AG04449 (cell line): ENCODE data around the gene TOMT.

Experiments used
- CTCF ChIA-PET: fragments of 350-600 bp; formaldehyde crosslinking; extraction: SDS; loops from one replicate; lab custom pipeline; 2021; ENCODE audit warnings: antibody characterized with exemption; lab: Yijun Ruan, JAX
- POLR2A ChIA-PET: fragments of 400-600, 350-600 bp; formaldehyde crosslinking; extraction: SDS; loops from one replicate; lab custom pipeline; 2020; ENCODE audit warnings: antibody characterized with exemption, inconsistent platforms; lab: Yijun Ruan, JAX
- DNase-seq: peaks from one replicate; pipeline ENCODE4 v3.0.0-alpha.2; 2010; ENCODE audit warnings: low read depth, low spot score
- H3K4me3 ChIP-seq: 2 replicates; pipeline ENCODE4 v1.5.1; 2011; ENCODE audit warnings: low read depth, mild to moderate bottlenecking, control low read depth, low read length
- TF ChIP-seq, protein P1 (sequence below): IDR thresholded peaks from one replicate; pipeline ENCODE4 v1.5.1; 2011; ENCODE audit warnings: mild to moderate bottlenecking, moderate library complexity, low read length, control low read depth, inconsistent platforms; ENCODE audit not compliant: insufficient read depth; ENCODE audit errors: missing control alignments

TOMT gene

DNA sequence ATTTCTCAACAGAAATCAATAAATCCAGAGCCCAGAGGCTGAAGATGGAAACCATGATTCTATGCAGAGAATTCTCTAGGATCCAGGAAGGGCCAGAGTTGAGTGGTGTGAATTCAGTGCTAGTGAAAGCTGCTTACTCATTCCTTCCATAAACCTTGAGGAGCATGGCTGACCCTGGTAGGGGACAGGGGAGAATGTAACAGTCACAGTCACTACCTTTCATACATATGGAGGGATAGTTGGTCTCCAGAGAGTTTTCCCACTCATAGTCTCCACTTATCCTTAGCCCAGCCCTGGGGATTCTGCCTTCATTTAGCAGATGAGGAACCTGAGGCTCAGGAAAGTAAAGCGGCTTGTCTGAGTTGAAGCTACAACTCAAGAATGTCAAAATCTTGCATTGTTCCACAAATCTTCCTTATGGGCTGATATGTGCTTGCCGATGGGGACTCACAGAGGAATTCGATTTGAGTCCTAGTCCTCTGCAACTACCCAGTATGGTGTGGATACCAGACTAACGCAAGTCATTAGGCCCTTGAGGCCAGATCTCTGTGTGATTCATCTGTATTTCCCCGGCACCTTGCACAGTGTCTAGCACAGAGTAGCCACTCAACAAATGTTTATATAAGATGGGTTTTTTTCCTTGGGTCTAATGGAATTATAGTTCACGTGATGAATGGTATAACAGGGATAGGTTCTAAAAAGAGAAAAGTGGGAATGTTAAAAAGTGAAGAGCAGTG lies 10.5 kb downstream of the TOMT start:
- TF ChIP-seq, protein P1, sequence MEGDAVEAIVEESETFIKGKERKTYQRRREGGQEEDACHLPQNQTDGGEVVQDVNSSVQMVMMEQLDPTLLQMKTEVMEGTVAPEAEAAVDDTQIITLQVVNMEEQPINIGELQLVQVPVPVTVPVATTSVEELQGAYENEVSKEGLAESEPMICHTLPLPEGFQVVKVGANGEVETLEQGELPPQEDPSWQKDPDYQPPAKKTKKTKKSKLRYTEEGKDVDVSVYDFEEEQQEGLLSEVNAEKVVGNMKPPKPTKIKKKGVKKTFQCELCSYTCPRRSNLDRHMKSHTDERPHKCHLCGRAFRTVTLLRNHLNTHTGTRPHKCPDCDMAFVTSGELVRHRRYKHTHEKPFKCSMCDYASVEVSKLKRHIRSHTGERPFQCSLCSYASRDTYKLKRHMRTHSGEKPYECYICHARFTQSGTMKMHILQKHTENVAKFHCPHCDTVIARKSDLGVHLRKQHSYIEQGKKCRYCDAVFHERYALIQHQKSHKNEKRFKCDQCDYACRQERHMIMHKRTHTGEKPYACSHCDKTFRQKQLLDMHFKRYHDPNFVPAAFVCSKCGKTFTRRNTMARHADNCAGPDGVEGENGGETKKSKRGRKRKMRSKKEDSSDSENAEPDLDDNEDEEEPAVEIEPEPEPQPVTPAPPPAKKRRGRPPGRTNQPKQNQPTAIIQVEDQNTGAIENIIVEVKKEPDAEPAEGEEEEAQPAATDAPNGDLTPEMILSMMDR: no peak
- no peak overlapping the region for H3K4me3 ChIP-seq
- no peak for DNase-seq
- CTCF ChIA-PET: no interaction called here
- POLR2A ChIA-PET: no interaction called here

DNA sequence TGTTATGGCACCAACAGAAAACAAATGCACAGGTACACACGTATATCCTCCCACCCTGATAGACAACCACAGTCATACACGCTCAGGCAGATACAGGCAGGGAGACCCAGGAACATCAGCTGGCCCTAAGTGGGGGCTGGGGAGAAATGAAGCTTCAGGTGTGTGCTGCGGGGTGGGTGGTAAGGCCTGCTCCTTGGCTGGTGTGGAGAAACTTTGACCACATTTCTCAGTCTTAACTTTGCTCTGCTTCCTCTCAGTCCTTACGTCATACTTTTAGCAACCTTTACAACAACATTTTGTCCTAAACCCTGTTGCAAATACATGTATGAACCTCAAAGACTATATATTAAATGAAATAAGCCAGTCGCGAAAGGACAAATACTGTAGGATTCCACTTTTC lies 13.5 kb downstream of the TOMT start:
- TF ChIP-seq, protein P1: no peak
- DNase-seq: no peak
- POLR2A ChIA-PET: no interaction called here
- CTCF ChIA-PET: interaction anchor here (1.0 to 1.9 kb wide), 2 partner anchors 25 to 65 kb away, joined by 3 to 5 read pairs; no protein-coding TSS in a partner anchor
- no peak overlapping the region for H3K4me3 ChIP-seq

DNA sequence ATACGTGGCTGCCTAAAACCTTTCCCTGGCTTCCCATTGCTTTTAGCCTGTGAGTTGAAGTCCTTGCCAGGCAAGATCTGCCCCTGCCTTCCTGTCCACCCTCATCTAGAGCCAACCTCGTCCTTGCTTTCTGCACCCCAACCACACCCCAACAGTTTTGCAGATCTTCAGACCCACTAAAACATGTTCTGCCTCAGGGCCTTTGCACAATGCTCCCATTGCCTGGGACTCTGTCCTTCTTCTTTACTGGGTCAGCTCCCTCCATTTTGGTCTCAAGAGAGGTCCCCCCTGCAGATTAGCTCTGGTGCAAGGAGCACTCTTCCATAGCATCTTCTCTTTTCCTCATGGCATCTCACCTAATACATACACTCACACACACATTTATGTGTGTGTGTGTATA lies 15.2 kb downstream of the TOMT start:
- H3K4me3 ChIP-seq: no peak overlapping the region
- no peak for DNase-seq
- CTCF ChIA-PET: no interaction called here
- TF ChIP-seq, protein P1: no peak
- POLR2A ChIA-PET: no interaction called here

DNA sequence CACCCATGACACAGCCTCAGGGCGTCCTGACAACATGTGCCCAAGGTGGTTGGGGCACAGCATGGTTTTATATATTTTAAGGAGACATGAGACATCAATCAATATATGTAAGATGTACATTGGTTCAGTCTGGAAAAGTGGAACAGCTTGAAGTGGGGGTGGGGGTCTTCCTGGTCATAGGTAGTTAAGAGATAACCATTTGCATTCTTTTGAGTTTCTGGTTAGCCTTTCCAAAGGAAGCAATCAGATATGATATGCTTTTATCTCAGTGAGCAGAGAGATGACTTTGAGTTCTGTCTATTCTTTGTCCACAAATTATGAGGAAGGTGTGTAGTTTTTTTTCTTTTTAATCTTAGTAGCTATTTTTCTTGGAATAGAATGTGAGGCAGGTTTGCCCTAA lies 16.9 kb downstream of the TOMT start:
- TF ChIP-seq, protein P1: no peak
- H3K4me3 ChIP-seq: no peak overlapping the region
- CTCF ChIA-PET: interaction anchor here (0.8 to 1.3 kb wide), 4 partner anchors 10 to 115 kb away, joined by 3 to 4 read pairs (median 4); partner anchors contain the start of gene ANAPC15
- no peak for DNase-seq
- POLR2A ChIA-PET: no interaction called here

DNA sequence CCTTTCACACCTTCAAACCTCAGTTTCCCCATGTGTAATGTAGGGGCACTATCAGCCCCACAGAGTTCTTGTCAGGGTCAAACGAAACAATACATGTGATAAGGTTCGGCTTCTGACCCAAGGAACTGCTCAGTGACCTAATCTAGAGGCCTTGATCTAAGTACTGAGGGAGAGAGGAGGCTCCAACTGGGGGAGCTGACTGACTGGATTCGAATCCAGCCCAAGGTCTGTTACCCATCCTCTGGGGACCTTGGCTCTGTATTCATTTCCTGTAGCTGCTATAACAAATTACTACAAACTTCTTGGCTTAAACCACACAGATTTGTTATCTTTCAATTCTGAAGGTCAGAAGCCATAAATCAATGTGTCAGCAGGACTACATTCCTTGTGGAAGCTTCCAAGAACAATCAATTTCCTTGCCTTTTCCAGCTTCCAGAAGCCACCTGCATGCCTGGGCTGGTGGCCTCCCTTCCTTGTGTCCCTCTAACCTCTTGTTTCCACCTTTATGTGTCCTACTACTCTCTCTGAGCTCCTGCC lies 17.5 kb downstream of the TOMT start:
- H3K4me3 ChIP-seq: no peak overlapping the region
- CTCF ChIA-PET: interaction anchor here (0.7 to 2.7 kb wide), 6 partner anchors 11 to 308 kb away, joined by 3 to 13 read pairs (median 4); partner anchors contain the start of genes ANAPC15 and FOLR3
- DNase-seq: no peak
- POLR2A ChIA-PET: no interaction called here
- TF ChIP-seq, protein P1: no peak

DNA sequence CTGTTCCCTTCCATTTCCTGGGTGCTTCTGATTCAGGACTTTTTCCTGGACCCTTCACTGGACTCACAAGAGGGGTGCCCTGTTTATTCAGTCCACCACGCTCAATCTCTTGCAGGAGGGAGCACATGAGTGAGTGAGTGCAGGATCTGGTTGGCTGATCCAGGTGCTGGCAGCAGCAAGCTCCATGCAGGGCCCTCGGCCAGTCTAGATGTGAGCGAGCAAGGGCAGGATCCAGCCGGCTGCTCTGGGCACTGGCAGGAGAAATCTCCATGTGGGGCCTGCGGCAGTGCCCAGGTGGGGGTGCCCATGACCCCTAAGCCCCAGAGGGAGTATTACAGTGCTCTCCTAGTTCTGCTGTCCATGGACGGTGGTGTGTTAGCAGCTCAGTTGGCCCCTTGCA lies 18.3 kb downstream of the TOMT start:
- no peak overlapping the region for H3K4me3 ChIP-seq
- POLR2A ChIA-PET: no interaction called here
- TF ChIP-seq, protein P1: no peak

More for the DNA sequence above, 18.3 kb downstream of the TOMT start:
- CTCF ChIA-PET: interaction anchor here (0.6 to 2.7 kb wide), 3 partner anchors 11 to 145 kb away, joined by 3 to 13 read pairs (median 3); partner anchors contain the start of gene FOLR3
- DNase-seq: no peak
